ENCODE results near the gene PCDH12. TPM values are rescaled to one million over a fixed set of nuclear protein-coding genes. Genes with fewer than 3 reads are reported as not detected.
"Not testable (repeated sequence)": the region's sequence is repeated elsewhere in the genome, so short reads cannot be mapped to it uniquely, and the experiment has no call there.

The PCDH12 gene
- total RNA-seq, 1 donor from 2014 or later = 29.7 TPM

- DNase-seq (ENCODE audit: low read depth in 2 of 2) = peak in 1 of 2 donors; percentile 71
Observed at GRCh38 chr5:141941307-141941706, 16.7 kb downstream of the PCDH12 start.

GRCh38 chr5:141940695-141941271 is 17.2 kb downstream of the PCDH12 start:
- peak in 1 of 2 donors; percentile 44 for DNase-seq (ENCODE audit: low read depth in 2 of 2)

- no peak for DNase-seq (ENCODE audit: low read depth in 2 of 2)
Observed at GRCh38 chr5:141935538-141935937, 22.5 kb downstream of the PCDH12 start.

- no peak for DNase-seq (ENCODE audit: low read depth in 2 of 2)
Observed at GRCh38 chr5:141934099-141934844, 23.7 kb downstream of the PCDH12 start.

- DNase-seq (ENCODE audit: low read depth in 2 of 2) = no peak
Observed at GRCh38 chr5:141933151-141933550, 24.9 kb downstream of the PCDH12 start.

- no peak for DNase-seq (ENCODE audit: low read depth in 2 of 2)
Observed at GRCh38 chr5:141931694-141932093, 26.3 kb downstream of the PCDH12 start.

GRCh38 chr5:141929398-141930058 is 28.5 kb downstream of the PCDH12 start:
- no peak for DNase-seq (ENCODE audit: low read depth in 2 of 2)

GRCh38 chr5:141928051-141928450 is 30.0 kb downstream of the PCDH12 start:
- no peak for DNase-seq (ENCODE audit: low read depth in 2 of 2)

- no peak for DNase-seq (ENCODE audit: low read depth in 2 of 2)
Observed at GRCh38 chr5:141926434-141926833, 31.6 kb downstream of the PCDH12 start.

- peak; percentile 78 to 92 for DNase-seq (ENCODE audit: low read depth in 2 of 2)
Observed at GRCh38 chr5:141923448-141924313, 34.3 kb downstream of the PCDH12 start, which contains the start of gene DELE1. TSS of gene DELE1 (plus strand) at chr5:141923871. CDS start at chr5:141923942, 71 bp downstream.

GRCh38 chr5:141922827-141923447 is 35.1 kb downstream of the PCDH12 start:
- DNase-seq (ENCODE audit: low read depth in 2 of 2) = not testable (repeated sequence)

- DNase-seq (ENCODE audit: low read depth in 2 of 2) = no peak
Observed at GRCh38 chr5:141920771-141921170, 37.2 kb downstream of the PCDH12 start.

- no peak for DNase-seq (ENCODE audit: low read depth in 2 of 2)
Observed at GRCh38 chr5:141919218-141920119, 38.5 kb downstream of the PCDH12 start.

GRCh38 chr5:141917760-141918159 is 40.2 kb downstream of the PCDH12 start:
- DNase-seq (ENCODE audit: low read depth in 2 of 2) = no peak

- DNase-seq (ENCODE audit: low read depth in 2 of 2) = no peak
Observed at GRCh38 chr5:141916522-141916921, 41.5 kb downstream of the PCDH12 start.

- DNase-seq (ENCODE audit: low read depth in 2 of 2) = no peak
Observed at GRCh38 chr5:141915881-141916336, 42.1 kb downstream of the PCDH12 start.

GRCh38 chr5:141914797-141915196 is 43.2 kb downstream of the PCDH12 start:
- DNase-seq (ENCODE audit: low read depth in 2 of 2) = no peak

- no peak for DNase-seq (ENCODE audit: low read depth in 2 of 2)
Observed at GRCh38 chr5:141914199-141914743, 43.7 kb downstream of the PCDH12 start.

- DNase-seq (ENCODE audit: low read depth in 2 of 2) = no peak
Observed at GRCh38 chr5:141913560-141914198, 44.3 kb downstream of the PCDH12 start.

Data from dermis microvascular lymphatic vessel endothelial cell (primary cell).